ENCODE measurements around the gene C16orf96. TPM values are rescaled to one million over a fixed set of nuclear protein-coding genes. Genes with fewer than 3 reads are reported as not detected.

The C16orf96 gene
- total and polyA plus RNA-seq, 2 of the 13 experiments (the other 11 are each of a cell fraction or from before 2014, with no cell fraction given): 0.03 TPM; not detected in 1

DNA sequence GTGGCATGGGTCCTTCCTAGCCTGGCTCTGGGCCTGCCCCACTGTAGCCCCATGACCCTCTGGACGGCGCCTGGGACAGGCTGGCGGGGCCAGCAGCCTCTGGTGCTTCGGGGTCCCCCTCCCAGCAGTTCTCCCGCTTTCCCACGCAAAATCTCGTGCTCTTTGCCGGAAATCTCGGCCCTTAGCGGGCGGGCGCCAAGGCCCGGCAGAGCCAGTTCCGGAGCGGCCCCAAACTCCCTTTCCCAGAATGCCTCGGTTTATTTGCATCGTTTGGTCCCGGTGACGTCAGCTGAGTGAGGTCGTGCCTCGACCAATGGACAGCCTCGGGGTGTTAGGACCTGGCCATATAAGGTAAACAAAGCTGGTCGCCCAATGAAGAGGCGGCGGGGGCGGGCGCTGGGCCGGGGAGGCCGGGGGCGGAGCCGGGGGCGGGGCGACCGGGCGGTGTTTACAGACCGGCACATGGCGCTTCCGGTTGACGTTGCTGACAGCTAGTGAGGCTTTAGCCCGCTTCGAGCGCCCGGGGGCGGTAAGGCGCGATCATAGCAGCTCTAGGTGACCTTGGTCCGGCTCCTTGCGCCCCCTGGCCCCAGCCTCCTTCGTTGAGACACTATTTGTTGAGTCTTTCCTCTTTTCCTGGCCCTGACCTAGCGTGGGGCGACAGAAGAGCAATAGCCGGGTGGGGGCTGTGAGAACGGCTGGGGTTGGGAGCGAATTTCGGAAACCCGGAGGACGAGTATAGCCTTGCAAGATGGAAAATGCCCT, 60.1 kb downstream of the C16orf96 start (continued):
- TF ChIP-seq, protein P1, sequence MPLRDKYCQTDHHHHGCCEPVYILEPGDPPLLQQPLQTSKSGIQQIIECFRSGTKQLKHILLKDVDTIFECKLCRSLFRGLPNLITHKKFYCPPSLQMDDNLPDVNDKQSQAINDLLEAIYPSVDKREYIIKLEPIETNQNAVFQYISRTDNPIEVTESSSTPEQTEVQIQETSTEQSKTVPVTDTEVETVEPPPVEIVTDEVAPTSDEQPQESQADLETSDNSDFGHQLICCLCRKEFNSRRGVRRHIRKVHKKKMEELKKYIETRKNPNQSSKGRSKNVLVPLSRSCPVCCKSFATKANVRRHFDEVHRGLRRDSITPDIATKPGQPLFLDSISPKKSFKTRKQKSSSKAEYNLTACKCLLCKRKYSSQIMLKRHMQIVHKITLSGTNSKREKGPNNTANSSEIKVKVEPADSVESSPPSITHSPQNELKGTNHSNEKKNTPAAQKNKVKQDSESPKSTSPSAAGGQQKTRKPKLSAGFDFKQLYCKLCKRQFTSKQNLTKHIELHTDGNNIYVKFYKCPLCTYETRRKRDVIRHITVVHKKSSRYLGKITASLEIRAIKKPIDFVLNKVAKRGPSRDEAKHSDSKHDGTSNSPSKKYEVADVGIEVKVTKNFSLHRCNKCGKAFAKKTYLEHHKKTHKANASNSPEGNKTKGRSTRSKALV (CRISPR knock-in tag; IDR thresholded peaks at IDR 0.05): peak; percentile 58; the same call in 1 of the 2 replicates
- TF ChIP-seq ZNF383 (CRISPR knock-in tag; IDR thresholded peaks at IDR 0.05; ENCODE audit: borderline replicate concordance) (no peak), IRX3 (CRISPR knock-in tag; IDR thresholded peaks at IDR 0.05; ENCODE audit: borderline replicate concordance, low read depth) (no peak), ZNF484 (CRISPR knock-in tag; IDR thresholded peaks at IDR 0.05; ENCODE audit: borderline replicate concordance, low read depth) (no peak), GTF3A (CRISPR knock-in tag; conservative IDR thresholded peaks at IDR 0.05) (no peak), ADNP (CRISPR knock-in tag; IDR thresholded peaks at IDR 0.05) (no peak), SRSF4 (IDR thresholded peaks at IDR 0.05; ENCODE audit: low read depth, low read length, poor library complexity, severe bottlenecking) (no peak), NPAS2 (CRISPR knock-in tag; IDR thresholded peaks at IDR 0.05; ENCODE audit: borderline replicate concordance) (no peak), THAP11 (CRISPR knock-in tag; IDR thresholded peaks at IDR 0.05) (peak; percentile 97), ZBTB7B (CRISPR knock-in tag; IDR thresholded peaks at IDR 0.05) (0 out of 2 replicates have a peak, but pooled peaks have one; percentile 52), HOXA5 (CRISPR knock-in tag; IDR thresholded peaks at IDR 0.05) (peak; percentile 55; the same call in 1 of the 2 replicates), DPF2 (CRISPR knock-in tag; IDR thresholded peaks at IDR 0.05; ENCODE audit: borderline replicate concordance, low read depth) (no peak), MTF2 (CRISPR knock-in tag; IDR thresholded peaks at IDR 0.05; ENCODE audit: borderline replicate concordance) (no peak), ARNT (IDR thresholded peaks at IDR 0.05) (no peak), ZNF24 (IDR thresholded peaks at IDR 0.05) (no peak; the same call in 1 of the 2 replicates), ZNF670 (CRISPR knock-in tag; IDR thresholded peaks at IDR 0.05; ENCODE audit: borderline replicate concordance) (no peak), KAT7 (CRISPR knock-in tag; IDR thresholded peaks at IDR 0.05; ENCODE audit: borderline replicate concordance) (no peak; the same call in 1 of the 2 replicates), HNF4G (IDR thresholded peaks at IDR 0.05; ENCODE audit: borderline replicate concordance, low read depth, low read length) (no peak), HNF4G (CRISPR knock-in tag; IDR thresholded peaks at IDR 0.05; ENCODE audit: borderline replicate concordance, low read depth) (no peak), RXRB (CRISPR knock-in tag; IDR thresholded peaks at IDR 0.05; ENCODE audit: borderline replicate concordance) (no peak; the same call in 1 of the 2 replicates)
- TF ChIP-seq, protein P2, sequence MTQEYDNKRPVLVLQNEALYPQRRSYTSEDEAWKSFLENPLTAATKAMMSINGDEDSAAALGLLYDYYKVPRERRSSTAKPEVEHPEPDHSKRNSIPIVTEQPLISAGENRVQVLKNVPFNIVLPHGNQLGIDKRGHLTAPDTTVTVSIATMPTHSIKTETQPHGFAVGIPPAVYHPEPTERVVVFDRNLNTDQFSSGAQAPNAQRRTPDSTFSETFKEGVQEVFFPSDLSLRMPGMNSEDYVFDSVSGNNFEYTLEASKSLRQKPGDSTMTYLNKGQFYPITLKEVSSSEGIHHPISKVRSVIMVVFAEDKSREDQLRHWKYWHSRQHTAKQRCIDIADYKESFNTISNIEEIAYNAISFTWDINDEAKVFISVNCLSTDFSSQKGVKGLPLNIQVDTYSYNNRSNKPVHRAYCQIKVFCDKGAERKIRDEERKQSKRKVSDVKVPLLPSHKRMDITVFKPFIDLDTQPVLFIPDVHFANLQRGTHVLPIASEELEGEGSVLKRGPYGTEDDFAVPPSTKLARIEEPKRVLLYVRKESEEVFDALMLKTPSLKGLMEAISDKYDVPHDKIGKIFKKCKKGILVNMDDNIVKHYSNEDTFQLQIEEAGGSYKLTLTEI (CRISPR knock-in tag; conservative IDR thresholded peaks at IDR 0.05): no peak
- TF ChIP-seq, protein P3, sequence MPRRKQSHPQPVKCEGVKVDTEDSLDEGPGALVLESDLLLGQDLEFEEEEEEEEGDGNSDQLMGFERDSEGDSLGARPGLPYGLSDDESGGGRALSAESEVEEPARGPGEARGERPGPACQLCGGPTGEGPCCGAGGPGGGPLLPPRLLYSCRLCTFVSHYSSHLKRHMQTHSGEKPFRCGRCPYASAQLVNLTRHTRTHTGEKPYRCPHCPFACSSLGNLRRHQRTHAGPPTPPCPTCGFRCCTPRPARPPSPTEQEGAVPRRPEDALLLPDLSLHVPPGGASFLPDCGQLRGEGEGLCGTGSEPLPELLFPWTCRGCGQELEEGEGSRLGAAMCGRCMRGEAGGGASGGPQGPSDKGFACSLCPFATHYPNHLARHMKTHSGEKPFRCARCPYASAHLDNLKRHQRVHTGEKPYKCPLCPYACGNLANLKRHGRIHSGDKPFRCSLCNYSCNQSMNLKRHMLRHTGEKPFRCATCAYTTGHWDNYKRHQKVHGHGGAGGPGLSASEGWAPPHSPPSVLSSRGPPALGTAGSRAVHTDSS (CRISPR knock-in tag; conservative IDR thresholded peaks at IDR 0.05): no peak
- TF ChIP-seq, protein P4, sequence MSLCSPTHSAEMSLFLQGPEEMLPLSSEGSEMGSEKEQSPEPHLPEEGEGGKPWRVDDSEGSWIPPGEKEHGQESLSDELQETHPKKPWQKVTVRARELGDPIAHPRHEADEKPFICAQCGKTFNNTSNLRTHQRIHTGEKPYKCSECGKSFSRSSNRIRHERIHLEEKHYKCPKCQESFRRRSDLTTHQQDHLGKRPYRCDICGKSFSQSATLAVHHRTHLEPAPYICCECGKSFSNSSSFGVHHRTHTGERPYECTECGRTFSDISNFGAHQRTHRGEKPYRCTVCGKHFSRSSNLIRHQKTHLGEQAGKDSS (CRISPR knock-in tag; IDR thresholded peaks at IDR 0.05; ENCODE audit: borderline replicate concordance, low read depth): peak; percentile 18; the same call in 1 of the 2 replicates

All from HepG2 (cell line).